T47D (cell line): ENCODE data around the gene IGFBP4.
A peak's percentile ranks its signal among the peaks of the same experiment; 100 is the strongest.

ENCODE experiments used
- DNase-seq, 2 experiments: peaks; one replicate each; pipeline versions ENCODE4 v3.0.0 to v3.0.0-alpha.2; 2011 to 2012; ENCODE audit warnings: low read depth in 1 of 2, low spot score in 1 of 2
- JUND ChIP-seq: IDR thresholded peaks from 2 replicates; pipeline ENCODE4 v1.6.1; 2012; ENCODE audit warnings: low read depth
- in situ Hi-C: cut with HindIII; loops from 2 replicates; pipeline ENCODE4 v1.10.0; 2016; ENCODE audit warnings: low sequenced_read_pairs, low pct_unique_long_range_greater_than_20kb

IGFBP4 gene

GRCh38 chr17:40484973-40485530 is 41.8 kb downstream of the IGFBP4 start:
- no peak for TF ChIP-seq JUND
- in situ Hi-C loops, result no loop called here
- no peak for DNase-seq

GRCh38 chr17:40485851-40486521 is 42.7 kb downstream of the IGFBP4 start:
- DNase-seq, result peak in 1 of 2 experiments; percentile 73
- TF ChIP-seq JUND, result no peak
- in situ Hi-C loops, result no loop called here

- in situ Hi-C loops, result no loop called here
Measured at GRCh38 chr17:40486522-40487370, 43.5 kb downstream of the IGFBP4 start.

GRCh38 chr17:40487371-40488020 is 44.2 kb downstream of the IGFBP4 start:
- no peak for DNase-seq
- in situ Hi-C loops, result no loop called here
- no peak for TF ChIP-seq JUND

More at GRCh38 chr17:40486522-40487370, 43.5 kb downstream of the IGFBP4 start:
- no peak for TF ChIP-seq JUND
- no peak for DNase-seq

- in situ Hi-C loops, result no loop called here
- no peak for DNase-seq
- no peak for TF ChIP-seq JUND
Measured at GRCh38 chr17:40490289-40490853, 47.1 kb downstream of the IGFBP4 start.

GRCh38 chr17:40490982-40491381 is 47.7 kb downstream of the IGFBP4 start:
- no peak for TF ChIP-seq JUND
- in situ Hi-C loops, result no loop called here
- DNase-seq, result no peak

- DNase-seq, result no peak
- no peak for TF ChIP-seq JUND
- in situ Hi-C loops, result no loop called here
Measured at GRCh38 chr17:40491486-40491885, 48.2 kb downstream of the IGFBP4 start.

- no peak for DNase-seq
- no peak for TF ChIP-seq JUND
- in situ Hi-C loops, result no loop called here
Measured at GRCh38 chr17:40493697-40494096, 50.4 kb downstream of the IGFBP4 start.

- in situ Hi-C loops, result no loop called here
- no peak for DNase-seq
Measured at GRCh38 chr17:40495140-40495539, 51.9 kb downstream of the IGFBP4 start.

GRCh38 chr17:40496170-40496569 is 52.9 kb downstream of the IGFBP4 start:
- DNase-seq, result no peak
- TF ChIP-seq JUND, result no peak
- in situ Hi-C loops, result no loop called here

More at GRCh38 chr17:40495140-40495539, 51.9 kb downstream of the IGFBP4 start:
- TF ChIP-seq JUND, result no peak

GRCh38 chr17:40496634-40497420 is 53.6 kb downstream of the IGFBP4 start:
- no peak for TF ChIP-seq JUND
- DNase-seq, result no peak
- in situ Hi-C loops, result no loop called here

- TF ChIP-seq JUND, result no peak
- in situ Hi-C loops, result no loop called here
- DNase-seq, result no peak
Measured at GRCh38 chr17:40497695-40498094, 54.4 kb downstream of the IGFBP4 start.
